GM21619 (cell line): ENCODE measurements around the gene SLC35F3.
"Not testable (repeated sequence)": the region's sequence is repeated elsewhere in the genome, so short reads cannot be mapped to it uniquely, and the experiment has no call there.

Experiments used
- ATAC-seq: cut with Tn5 transposase; IDR thresholded peaks from one replicate; pipeline ENCODE4 v1.9.1; 2021; ENCODE audit not compliant: unreplicated experiment

The SLC35F3 gene

GRCh38 chr1:234277161-234277868 is 372.8 kb downstream of the SLC35F3 start:
- ATAC-seq: no peak

DNA sequence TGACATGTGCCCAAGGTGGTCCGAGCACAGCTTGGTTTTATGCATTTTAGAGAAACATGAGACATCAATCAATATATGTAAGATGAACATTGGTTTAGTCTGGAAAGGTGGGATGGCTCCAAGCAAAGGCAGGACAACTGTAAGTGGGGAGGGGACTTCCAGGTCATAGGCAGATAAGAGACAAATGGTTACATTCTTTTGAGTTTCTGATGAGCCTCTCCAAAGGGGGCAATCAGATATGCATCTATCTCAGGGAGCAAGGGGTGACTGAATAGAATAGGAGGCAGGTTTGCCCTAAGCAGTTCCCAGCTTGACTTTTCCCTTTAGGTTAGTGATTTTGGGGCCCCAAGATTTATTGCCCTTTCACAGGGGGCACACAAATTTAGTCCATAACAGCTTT is 374.5 kb downstream of the SLC35F3 start:
- no peak for ATAC-seq

DNA sequence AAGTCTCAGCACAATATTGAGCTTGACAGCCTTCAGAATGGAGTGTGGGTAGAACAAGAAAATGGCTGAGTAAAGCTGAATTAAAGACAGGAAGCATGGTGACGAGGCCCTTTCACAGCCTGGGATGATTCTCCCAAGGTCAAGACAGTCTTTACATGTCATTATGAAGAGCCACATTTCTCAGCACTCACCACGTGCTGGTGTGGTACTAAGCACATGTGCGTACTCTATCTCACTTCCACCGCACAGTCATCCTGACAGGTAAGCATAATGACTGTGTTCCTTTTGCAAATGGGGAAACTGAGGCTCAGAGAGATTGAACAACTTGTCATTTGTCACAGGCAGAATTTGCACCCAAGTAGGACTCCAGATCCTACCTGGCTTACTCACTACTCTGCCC is 376.0 kb downstream of the SLC35F3 start:
- no peak for ATAC-seq

DNA sequence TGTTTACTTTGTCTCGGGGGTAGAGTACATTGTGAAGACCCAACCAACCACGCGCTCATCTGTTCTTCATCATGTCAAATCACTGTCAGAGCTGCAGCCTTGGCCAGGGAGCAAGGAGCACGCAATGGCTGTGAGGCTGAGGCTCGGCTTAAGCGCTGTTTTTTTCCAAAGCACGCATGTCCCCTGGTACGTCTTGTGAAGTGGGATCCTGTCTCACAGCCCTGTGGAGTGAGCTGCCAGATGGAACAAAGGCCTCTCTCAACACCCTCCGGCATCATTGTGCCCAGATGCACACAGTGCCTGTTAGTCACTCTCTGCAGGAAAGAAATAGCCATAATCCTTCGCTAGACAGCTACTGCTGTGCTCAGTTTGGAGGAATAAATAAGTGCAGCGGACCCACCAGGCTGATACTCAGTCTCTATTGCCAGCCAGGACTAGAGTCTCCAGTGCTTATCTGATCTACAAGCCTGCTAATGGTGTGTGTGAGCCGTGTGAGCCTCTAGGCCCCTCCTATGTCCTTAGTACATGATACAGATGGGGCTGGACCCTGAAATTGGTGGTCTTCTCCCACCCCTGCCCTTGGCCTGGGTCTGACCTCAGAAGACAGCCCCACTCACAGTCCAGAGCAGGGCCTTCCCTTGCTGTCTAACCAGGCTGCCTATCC is 377.5 kb downstream of the SLC35F3 start:
- ATAC-seq: no peak

GRCh38 chr1:234286206-234286605 is 381.7 kb downstream of the SLC35F3 start:
- ATAC-seq: no peak

DNA sequence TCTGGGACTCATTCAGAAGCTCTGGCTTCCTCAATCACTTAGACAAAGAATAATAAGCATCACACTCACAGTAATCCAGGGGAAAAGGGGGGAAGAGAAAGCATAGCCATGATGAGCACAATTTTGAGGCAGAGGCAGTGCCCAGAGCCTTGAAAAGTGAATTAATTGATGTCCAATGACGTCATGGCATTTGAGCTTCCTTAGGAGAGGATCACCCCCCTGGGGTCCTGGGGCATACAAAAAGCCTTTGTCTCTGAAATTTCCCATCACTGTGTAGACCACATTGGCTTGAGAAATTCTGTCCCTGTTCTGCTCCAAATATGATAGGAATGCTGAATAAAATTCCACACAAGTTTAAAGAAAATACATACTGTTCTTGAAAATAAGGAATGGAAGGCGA is 384.5 kb downstream of the SLC35F3 start:
- no peak for ATAC-seq

GRCh38 chr1:234289538-234290305 is 385.2 kb downstream of the SLC35F3 start:
- ATAC-seq: no peak

GRCh38 chr1:234292011-234292410 is 387.5 kb downstream of the SLC35F3 start:
- ATAC-seq: no peak

DNA sequence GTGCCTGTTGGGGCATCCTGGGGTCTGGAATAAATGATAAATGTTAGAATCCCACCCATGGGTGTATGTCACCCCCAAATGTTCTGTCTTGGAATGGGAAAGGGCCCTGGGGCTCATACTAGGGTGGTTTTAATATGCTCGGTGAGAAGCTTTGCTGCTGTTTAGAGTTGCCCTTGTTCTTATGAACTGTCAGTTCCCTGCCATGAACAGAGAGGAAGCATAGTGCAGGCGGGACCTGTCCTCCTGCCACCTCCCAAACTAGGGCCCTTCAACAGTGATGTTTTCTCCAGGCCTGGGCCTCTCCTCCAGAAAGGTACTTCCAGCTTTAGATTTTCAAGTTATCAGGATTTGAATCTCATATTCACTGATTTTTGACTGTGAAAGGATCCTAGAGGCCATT is 388.1 kb downstream of the SLC35F3 start:
- no peak for ATAC-seq

- no peak for ATAC-seq
Observed at GRCh38 chr1:234294109-234294817, 389.8 kb downstream of the SLC35F3 start.

DNA sequence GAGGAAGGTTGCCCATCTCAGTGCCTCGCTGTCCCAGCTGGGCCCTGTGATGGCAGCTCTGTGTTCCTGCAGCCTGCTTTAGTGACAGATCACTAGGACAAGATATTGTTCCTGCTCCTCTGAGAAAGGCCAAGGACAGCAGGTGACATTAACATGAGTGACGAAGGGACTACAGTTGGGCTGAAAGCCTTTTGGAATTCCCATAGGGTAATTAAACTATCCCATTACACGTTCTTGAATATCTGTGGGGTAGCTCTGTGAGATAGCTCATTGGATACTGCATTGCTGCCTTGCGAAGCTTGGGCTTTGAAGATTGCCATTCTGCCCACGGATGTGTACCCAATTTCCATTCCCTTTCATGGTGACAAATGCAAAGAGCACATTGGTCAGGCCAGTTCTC is 390.6 kb downstream of the SLC35F3 start:
- ATAC-seq: no peak

DNA sequence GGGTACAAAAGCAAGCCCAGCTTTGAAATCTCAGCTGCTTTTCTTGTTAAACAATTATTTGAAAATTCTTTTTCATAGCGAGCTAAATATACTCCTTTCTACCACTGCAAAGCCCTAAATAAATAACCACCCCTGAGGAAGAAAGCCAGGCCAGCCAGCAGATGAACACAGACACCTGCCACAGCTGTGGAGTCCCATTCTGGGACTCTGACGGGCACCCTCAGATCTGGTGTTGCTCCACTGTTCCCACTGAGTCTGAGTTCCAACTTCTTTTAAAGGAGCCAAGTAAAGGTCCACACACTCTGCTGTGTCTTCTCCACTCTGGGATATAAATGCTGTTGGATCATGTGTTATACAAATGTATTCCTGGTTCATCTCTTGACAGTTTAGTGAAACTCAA is 391.1 kb downstream of the SLC35F3 start:
- ATAC-seq: no peak

DNA sequence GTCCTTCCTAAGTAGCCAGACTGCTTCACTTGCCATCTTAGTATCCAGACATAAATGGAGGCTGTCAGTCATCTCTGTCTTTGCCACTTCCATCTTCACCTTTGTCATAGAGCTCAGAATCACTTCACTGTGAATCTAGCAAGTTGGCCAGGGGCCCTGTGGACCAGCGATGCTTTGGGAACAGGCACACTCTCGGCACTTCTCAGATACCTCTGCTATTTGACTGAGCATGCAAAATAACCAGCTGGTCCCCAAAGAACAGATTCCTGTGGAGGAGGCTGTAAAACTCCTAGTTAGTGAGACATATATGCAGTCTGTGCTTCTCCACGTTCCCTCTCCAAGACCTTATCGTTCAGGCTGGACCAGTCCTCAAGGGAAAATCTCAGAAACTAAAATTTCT is 392.0 kb downstream of the SLC35F3 start:
- ATAC-seq: no peak

GRCh38 chr1:234297668-234298067 is 393.2 kb downstream of the SLC35F3 start:
- ATAC-seq: no peak

- ATAC-seq: no peak
Observed at GRCh38 chr1:234300096-234300495, 395.6 kb downstream of the SLC35F3 start.

DNA sequence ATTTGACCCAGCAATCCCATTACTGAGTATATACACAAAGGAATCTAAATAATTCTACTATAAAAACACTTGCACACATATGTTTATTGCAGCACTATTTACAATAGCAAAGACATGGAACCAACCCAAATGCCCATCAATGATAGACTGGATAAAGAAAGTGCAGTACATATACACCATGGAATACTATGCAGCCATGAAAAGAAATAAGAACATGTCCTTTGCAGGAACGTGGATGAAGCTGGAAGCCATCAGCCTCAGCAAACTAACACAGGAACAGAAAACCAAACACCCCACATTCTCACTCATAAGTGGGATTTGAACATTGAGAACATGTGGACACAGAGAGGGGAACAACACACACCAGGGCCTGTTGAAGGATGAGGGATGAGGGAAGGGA is 397.2 kb downstream of the SLC35F3 start:
- ATAC-seq: not testable (repeated sequence)

GRCh38 chr1:234302354-234302962 is 398.0 kb downstream of the SLC35F3 start:
- no peak for ATAC-seq

- ATAC-seq: no peak
Observed at GRCh38 chr1:234303231-234303630, 398.8 kb downstream of the SLC35F3 start.

- ATAC-seq: no peak
Observed at GRCh38 chr1:234307726-234308125, 403.2 kb downstream of the SLC35F3 start.

- ATAC-seq: no peak
Observed at GRCh38 chr1:234309243-234309597, 404.7 kb downstream of the SLC35F3 start.
